BLaER1 treated with 17β-estradiol and CSF1 and Interleukin-3, amounts not matched to agents 10 nM and 100 nM (cell line): ENCODE results near the gene DCBLD1.
A peak's percentile ranks its signal among the peaks of the same experiment; 100 is the strongest.
"Not testable (repeated sequence)": the region's sequence is repeated elsewhere in the genome, so short reads cannot be mapped to it uniquely, and the experiment has no call there.

Experiments used
- H3K27ac ChIP-seq, 11 experiments: shearing (Covaris generic); formaldehyde crosslinking; 2 replicates each; pipeline ENCODE4 v1.8.1; 2022
- H3K27me3 ChIP-seq, 11 experiments: shearing (Covaris generic); formaldehyde crosslinking; 2 replicates each; pipeline ENCODE4 v1.8.1; 2022
- H3K36me3 ChIP-seq, 11 experiments: shearing (Covaris generic); formaldehyde crosslinking; 2 replicates each; pipeline ENCODE4 v1.8.1; 2022
- H3K4me1 ChIP-seq, 10 experiments: shearing (Covaris generic); formaldehyde crosslinking; 2 replicates each; pipeline ENCODE4 v1.8.1; 2022
- H3K4me2 ChIP-seq, 11 experiments: shearing (Covaris generic); formaldehyde crosslinking; 2 replicates each; pipeline ENCODE4 v1.8.1; 2022
- H3K4me3 ChIP-seq, 10 experiments: shearing (Covaris generic); formaldehyde crosslinking; 2 replicates each; pipeline ENCODE4 v1.8.1; 2022
- H3K9ac ChIP-seq, 11 experiments: shearing (Covaris generic); formaldehyde crosslinking; 2 replicates each; pipeline ENCODE4 v1.8.1; 2022
- H3K9me3 ChIP-seq, 11 experiments: shearing (Covaris generic); formaldehyde crosslinking; replicated peaks in 1 of 11; 2 replicates each; pipeline ENCODE4 v1.8.1; 2022
- H4K20me1 ChIP-seq, 11 experiments: shearing (Covaris generic); formaldehyde crosslinking; 2 replicates each; pipeline ENCODE4 v1.8.1; 2022
- Cebpa-rat ChIP-seq, 11 experiments: shearing (Covaris generic); IDR thresholded peaks; 2 replicates each; pipeline ENCODE4 v1.8.1; 2022

DCBLD1 gene

DNA sequence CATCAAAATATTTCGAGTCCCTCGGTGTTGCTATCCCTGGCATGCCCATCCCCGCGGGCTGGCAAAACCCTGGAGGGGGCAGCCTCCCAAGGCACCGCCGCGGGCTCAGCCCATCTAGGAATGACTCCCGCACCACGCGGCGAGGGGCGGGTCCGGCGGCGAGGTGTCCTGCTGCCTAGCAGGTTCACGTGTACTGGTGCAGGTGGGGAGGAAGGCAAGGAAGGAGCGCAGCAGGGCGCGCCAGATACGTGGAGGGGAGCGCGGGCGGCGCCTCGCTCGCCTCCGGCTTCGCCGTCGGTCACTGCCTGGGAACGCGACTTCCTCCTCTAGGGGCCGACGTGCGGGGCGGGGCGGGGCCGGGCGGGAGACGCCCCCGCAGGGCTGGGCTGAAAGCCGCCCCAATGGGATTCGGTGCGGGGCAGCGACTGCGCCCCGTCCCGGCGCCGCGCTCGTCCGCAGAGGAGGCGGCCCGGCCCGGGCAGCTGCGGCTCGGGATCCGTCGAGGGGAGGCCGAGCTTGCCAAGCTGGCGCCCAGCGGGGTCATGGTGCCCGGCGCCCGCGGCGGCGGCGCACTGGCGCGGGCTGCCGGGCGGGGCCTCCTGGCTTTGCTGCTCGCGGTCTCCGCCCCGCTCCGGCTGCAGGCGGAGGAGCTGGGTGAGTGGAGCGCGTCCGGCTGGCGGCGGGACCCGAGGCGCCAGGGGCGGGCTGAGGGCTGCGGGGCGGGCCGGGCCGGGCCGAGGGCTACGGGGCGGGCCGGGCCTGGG lies at the start of gene DCBLD1:
Gene DCBLD1 (plus strand): TSS at position 435 of the 764 bp plus-strand sequence. CDS start 108 bp downstream, at position 543.
- peaks cover 39 to 53% (median 46%) of the 10 kb centered on the region in 11 experiments for H3K27me3 ChIP-seq
- peaks cover 0 to 16% (median 7%) of the 10 kb centered on the region in 11 experiments; a peak in 13 of 22 replicates for H3K9me3 ChIP-seq
- peak within 1 kb of the TSS; percentile 56 to 74 (median 64) for H3K4me3 ChIP-seq
- peak within 1 kb of the TSS; percentile 70 to 94 (median 90) for H3K4me2 ChIP-seq
- no peaks in the 10 kb centered on the region; a peak in 1 of 22 replicates for H4K20me1 ChIP-seq
- H3K4me1 ChIP-seq, result peaks cover 0 to 9% (median 7%) of the 10 kb centered on the region in 10 experiments; a peak in 10 of 20 replicates
- no peaks in the 10 kb centered on the region for H3K36me3 ChIP-seq
- no peak for TF ChIP-seq Cebpa-rat (IDR thresholded peaks at IDR 0.05)
- H3K9ac ChIP-seq, result peak within 1 kb of the TSS; percentile 26 to 76 (median 70)
- H3K27ac ChIP-seq, result peak within 1 kb of the TSS in 6 of 11 experiments; percentile 15 to 75 (median 50); a peak in 12 of 22 replicates

- Histone ChIP-seq H3K4me2 (no peak overlapping the region), H4K20me1 (no peaks in the 10 kb centered on the region), H3K9me3 (peaks cover 0 to 6% (median 0%) of the 10 kb centered on the region in 11 experiments; a peak in 1 of 22 replicates), H3K4me3 (no peak overlapping the region), H3K4me1 (no peaks in the 10 kb centered on the region), H3K36me3 (no peaks in the 10 kb centered on the region), H3K27me3 (no peaks in the 10 kb centered on the region), H3K27ac (no peak overlapping the region), H3K9ac (no peak overlapping the region)
- no peak for TF ChIP-seq Cebpa-rat (IDR thresholded peaks at IDR 0.05)
Measured at GRCh38 chr6:117440706-117441525, 41.6 kb upstream of the DCBLD1 start.

GRCh38 chr6:117441824-117442264 lies 40.6 kb upstream of the DCBLD1 start:
- no peaks in the 10 kb centered on the region for H3K4me1 ChIP-seq
- H3K9me3 ChIP-seq, result peaks cover 0 to 6% (median 0%) of the 10 kb centered on the region in 11 experiments; a peak in 1 of 22 replicates
- no peak overlapping the region for H3K4me3 ChIP-seq
- H3K4me2 ChIP-seq, result no peak overlapping the region
- no peak overlapping the region for H3K27ac ChIP-seq
- no peak for TF ChIP-seq Cebpa-rat (IDR thresholded peaks at IDR 0.05)
- H4K20me1 ChIP-seq, result no peaks in the 10 kb centered on the region
- no peaks in the 10 kb centered on the region for H3K36me3 ChIP-seq
- no peaks in the 10 kb centered on the region for H3K27me3 ChIP-seq
- H3K9ac ChIP-seq, result no peak overlapping the region

DNA sequence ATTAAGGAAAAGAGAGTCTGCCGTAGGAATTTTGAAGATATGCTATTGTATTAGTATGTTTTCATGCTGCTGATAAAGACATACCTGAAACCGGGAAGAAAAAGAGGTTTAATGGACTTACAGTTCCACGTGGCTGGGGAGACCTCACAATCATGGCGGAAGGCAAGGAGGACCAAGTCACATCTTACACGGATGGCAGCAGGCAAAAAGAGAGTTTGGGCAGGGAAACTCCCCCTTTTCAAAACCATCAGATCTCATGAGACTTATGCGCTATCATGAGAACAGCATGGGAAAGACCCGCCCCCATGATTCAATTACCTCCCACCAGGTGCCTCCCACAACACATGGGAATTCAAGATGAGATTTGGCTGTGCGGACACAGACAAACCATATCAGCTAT lies 40.2 kb upstream of the DCBLD1 start:
- not testable (repeated sequence) for H3K4me3 ChIP-seq, H3K4me1 ChIP-seq, H3K27ac ChIP-seq, H3K4me2 ChIP-seq, H4K20me1 ChIP-seq, H3K36me3 ChIP-seq, H3K27me3 ChIP-seq, H3K9ac ChIP-seq, H3K9me3 ChIP-seq

DNA sequence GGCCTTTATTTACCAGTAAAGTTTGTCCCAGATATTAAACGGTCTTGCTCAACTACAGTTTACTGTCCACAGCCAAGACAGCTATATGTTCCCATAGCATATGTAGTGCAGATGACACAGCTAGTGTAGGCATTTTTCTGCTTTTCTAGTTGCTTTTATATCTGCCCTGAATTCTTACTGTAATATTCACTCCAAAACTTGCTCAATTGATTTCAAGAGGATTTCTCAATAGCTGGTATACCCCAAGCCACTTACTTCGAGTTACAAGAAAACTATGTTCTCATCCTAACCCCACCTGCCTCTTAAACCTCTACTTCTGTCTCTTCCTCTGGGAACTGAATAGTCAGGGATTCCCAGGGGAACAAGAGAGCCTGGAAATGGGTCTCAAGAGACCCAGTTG lies 37.9 kb upstream of the DCBLD1 start:
- H3K4me3 ChIP-seq, result no peak overlapping the region
- H4K20me1 ChIP-seq, result no peaks in the 10 kb centered on the region
- H3K36me3 ChIP-seq, result no peaks in the 10 kb centered on the region
- no peaks in the 10 kb centered on the region for H3K27me3 ChIP-seq
- H3K9me3 ChIP-seq, result peaks cover 0 to 4% (median 0%) of the 10 kb centered on the region in 11 experiments; a peak in 1 of 22 replicates
- no peak for TF ChIP-seq Cebpa-rat (IDR thresholded peaks at IDR 0.05)
- H3K4me1 ChIP-seq, result no peaks in the 10 kb centered on the region
- no peak overlapping the region for H3K27ac ChIP-seq
- no peak overlapping the region for H3K4me2 ChIP-seq
- no peak overlapping the region for H3K9ac ChIP-seq

GRCh38 chr6:117446861-117447260 lies 35.6 kb upstream of the DCBLD1 start:
- no peaks in the 10 kb centered on the region for H3K27me3 ChIP-seq
- no peak overlapping the region for H3K4me3 ChIP-seq
- H3K4me2 ChIP-seq, result no peak overlapping the region
- H3K36me3 ChIP-seq, result no peaks in the 10 kb centered on the region
- H3K27ac ChIP-seq, result no peak overlapping the region
- no peaks in the 10 kb centered on the region for H3K9me3 ChIP-seq
- H3K9ac ChIP-seq, result no peak overlapping the region
- peaks cover 0 to 13% (median 7%) of the 10 kb centered on the region in 10 experiments; a peak in 11 of 20 replicates for H3K4me1 ChIP-seq
- no peak for TF ChIP-seq Cebpa-rat (IDR thresholded peaks at IDR 0.05)
- H4K20me1 ChIP-seq, result no peaks in the 10 kb centered on the region

DNA sequence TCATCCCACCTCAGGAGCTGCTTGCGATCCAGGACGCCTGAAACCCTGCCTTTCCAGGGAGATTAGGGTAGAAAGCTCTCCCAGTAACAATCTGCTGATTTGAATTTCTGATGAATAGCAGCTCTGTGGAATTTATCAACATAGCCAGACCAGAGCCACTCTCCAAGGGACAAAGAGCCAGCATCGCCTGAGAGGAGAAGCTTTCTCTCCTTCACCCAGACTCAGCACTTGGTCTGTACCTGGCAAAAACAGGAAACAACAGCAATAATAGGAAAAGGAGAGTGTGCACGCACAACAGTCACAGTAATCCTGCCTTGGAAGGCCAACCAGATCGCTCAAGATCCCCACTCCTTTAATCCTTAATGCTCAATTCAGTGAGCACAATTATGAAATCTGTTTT lies 34.5 kb upstream of the DCBLD1 start:
- H3K27ac ChIP-seq, result no peak overlapping the region
- H4K20me1 ChIP-seq, result no peaks in the 10 kb centered on the region
- H3K9ac ChIP-seq, result no peak overlapping the region
- H3K4me2 ChIP-seq, result no peak overlapping the region
- H3K27me3 ChIP-seq, result no peaks in the 10 kb centered on the region
- H3K4me1 ChIP-seq, result peaks cover 0 to 22% (median 11%) of the 10 kb centered on the region in 10 experiments; a peak in 11 of 20 replicates
- H3K9me3 ChIP-seq, result no peaks in the 10 kb centered on the region
- TF ChIP-seq Cebpa-rat (IDR thresholded peaks at IDR 0.05), result no peak
- no peak overlapping the region for H3K4me3 ChIP-seq
- no peaks in the 10 kb centered on the region for H3K36me3 ChIP-seq

DNA sequence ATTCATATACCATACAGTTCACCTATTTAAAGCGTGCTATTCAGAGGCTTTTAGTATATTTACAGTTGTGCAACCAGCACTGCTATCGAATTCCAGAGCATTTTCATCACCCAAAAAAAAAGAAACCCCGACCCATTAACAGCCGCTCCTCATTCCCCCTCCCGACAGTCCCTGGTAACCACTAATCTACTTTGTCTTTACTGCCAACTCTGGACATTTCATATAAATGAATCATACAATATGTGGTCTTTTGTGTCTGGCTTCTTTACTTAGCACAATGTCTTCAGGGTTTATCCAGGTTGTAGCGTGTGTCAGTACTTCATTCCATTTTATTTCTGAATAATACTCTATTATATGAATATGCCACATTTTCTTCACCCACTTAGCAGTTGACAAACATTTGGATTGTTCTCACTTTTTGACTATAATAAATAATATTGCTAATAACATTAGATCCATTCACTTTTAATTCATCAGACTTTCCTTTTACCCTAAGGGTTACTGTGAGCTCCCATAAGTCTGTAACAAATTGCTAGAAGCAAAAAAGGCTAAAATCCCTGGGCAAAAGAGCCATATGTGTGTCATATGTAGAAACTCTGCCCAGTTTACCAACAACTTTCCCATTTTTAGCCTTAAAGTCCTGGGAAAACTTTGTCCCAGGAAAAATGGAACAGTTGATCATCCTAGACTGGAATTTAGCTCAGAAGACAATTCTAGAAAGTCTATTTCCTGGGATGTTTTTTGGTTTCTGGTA lies 33.6 kb upstream of the DCBLD1 start:
- Histone ChIP-seq H3K4me3 (no peak overlapping the region), H3K27me3 (no peaks in the 10 kb centered on the region), H4K20me1 (no peaks in the 10 kb centered on the region), H3K9ac (no peak overlapping the region), H3K4me2 (no peak overlapping the region), H3K4me1 (peaks cover 0 to 23% (median 11%) of the 10 kb centered on the region in 10 experiments; a peak in 11 of 20 replicates), H3K36me3 (no peaks in the 10 kb centered on the region), H3K27ac (no peak overlapping the region), H3K9me3 (no peaks in the 10 kb centered on the region)
- TF ChIP-seq Cebpa-rat (IDR thresholded peaks at IDR 0.05), result no peak
